ENCODE measurements around the gene CYP27C1. TPM values are rescaled to one million over a fixed set of nuclear protein-coding genes. Genes with fewer than 3 reads are reported as not detected.

The CYP27C1 gene
- total RNA-seq, 1 donor from 2014 or later: 2.4 TPM

DNA sequence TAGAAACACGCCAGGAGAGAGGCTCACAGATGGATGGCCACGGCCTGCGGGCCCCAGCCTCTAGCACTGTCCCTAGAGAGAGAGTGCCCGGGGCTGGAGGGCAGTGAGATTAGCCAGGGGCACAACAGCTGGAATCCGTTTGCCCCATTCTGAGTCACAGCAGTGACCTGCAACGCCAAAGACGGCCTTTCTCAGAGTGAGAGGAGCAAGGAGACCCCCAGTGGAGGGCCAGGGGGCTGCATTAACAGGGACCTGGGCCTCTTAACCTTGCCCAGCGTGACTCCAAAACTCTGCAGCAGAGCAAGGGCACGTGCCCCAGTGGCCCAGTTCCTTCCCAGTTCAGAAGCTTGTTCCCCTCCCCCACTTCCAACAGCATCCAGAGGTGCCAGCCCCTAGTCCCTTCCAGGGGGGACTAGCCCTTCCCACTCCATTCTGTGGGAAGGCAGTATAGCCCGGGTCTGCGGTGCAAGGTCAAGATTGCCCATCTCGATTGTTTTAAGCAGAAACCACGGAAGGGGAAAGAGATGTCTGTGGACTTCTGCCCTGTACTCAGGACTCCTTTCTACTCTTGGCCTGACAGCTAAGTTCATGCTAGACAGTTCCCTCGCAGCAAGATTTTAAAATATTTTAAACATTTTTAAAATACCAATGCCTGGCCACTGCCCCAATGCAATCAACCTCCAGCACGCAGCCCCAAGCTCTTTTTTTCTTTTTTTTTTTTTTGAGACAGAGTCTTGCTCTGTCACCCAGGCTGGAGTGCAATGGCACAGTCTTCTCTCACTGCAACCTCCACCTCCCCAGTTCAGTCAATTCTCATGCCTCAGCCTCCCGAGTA, 62.2 kb downstream of the CYP27C1 start:
- DNase-seq (ENCODE audit: low spot score in 2 of 2) (no peak), FAIRE-seq (no peak)

DNA sequence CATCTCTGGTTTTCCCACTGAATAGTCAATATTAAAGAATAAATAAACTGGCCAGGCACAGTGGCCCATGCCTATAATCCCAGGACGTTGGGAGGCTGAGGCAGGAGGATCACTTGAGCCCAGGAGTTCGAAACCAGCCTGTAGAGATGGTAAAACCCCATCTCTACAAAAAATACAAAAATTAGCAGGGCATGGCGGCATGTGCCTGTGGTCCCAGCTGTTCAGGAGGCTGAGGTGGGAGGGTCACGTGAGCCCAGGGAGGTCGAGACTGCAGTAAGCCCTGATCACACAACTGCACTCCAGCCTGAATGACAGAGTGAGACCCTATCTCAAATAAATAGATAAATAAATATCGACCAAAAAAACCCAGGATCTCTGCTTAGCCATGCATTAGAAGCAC, 63.0 kb downstream of the CYP27C1 start:
- no peak for DNase-seq (ENCODE audit: low spot score in 2 of 2)
- no peak for FAIRE-seq

DNA sequence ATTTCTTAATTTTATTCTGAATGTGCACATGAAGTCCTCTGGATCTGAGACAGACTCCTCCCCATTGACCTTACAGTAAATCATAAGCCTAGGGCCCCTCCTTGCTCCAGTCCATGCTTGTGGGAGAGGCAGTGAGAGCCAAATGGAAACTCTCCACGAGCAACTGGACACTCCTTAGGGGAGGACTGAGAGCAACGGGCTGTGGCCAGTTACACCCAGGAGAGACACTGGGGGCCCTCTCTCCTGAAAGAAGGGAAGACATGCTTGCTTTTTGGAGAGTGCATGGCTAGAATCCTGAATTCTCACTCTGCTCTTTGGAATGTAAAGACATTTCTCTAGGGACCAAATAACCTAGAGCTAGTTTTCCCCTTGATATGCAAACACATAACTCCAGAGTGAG, 64.2 kb downstream of the CYP27C1 start:
- DNase-seq (ENCODE audit: low spot score in 2 of 2) (no peak), FAIRE-seq (no peak)

DNA sequence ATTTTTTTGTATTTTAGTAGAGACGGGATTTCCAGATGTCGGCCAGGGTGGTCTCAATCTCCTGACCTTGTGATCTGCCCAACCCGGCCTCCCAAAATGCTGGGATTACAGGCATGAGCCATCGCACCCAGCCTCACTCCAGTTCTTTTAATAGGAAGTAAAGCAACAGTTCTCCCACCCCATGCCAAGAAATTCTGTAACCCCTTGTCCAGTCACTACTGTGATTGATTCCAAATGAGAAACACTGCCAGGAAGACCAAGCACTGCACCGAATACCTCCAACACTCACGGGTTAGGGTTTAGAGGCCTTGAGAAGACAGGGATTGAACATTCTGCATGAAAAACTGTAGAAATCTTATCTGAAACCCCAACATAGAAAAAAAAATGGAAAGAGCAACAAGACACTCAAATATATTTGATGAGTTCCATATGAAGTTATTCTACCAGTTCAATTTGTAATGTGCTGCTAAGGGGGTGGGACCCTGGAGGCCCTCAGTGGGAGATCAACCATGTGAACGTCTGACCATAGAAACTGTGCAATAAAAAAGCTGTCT, 65.0 kb downstream of the CYP27C1 start:
- FAIRE-seq: no peak
- DNase-seq (ENCODE audit: low spot score in 2 of 2): no peak

DNA sequence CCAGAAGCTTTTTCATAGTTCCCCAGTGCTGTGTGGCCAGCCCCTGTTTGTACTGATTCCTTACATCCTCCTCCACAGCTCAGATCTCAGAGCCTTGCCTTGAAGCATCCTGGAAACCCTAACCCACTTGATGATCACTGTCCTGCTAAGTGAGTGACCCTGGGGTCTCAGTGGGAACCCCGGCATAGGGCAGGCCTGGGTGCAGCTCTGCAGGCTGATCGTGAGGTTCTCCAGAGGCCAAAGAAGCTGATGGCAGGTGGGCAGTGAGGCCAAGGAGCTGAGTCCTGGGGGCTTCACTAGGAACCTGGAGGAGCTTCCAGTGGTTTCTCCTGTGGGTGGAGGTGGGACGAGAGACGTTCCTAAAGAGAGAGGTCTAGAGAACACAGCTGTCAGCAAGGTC, 65.7 kb downstream of the CYP27C1 start:
- DNase-seq (ENCODE audit: low spot score in 2 of 2) (no peak), FAIRE-seq (no peak)

DNA sequence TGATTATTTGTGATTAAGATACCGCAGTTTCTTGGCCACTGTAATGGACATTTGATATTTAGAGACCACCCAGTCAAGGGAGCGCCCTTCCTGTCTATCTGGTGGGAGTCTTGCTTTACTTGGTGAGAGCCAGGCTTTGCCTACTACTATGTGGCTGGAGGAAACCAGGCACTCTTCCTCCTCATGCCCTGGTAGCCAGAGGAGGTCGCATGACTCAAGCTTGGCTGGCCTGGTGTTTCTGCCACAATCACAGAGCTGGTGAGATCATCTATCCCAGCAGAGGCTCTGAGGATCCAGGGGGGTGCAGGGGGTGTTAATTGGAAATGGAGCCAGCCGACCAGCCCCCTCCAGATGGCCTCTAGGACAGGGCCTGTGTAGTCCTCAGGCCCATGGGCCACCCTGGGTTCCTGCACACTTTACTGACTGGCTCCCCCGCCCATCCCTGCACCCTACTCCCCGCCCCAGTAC, 66.4 kb downstream of the CYP27C1 start:
- no peak for DNase-seq (ENCODE audit: low spot score in 2 of 2)

DNA sequence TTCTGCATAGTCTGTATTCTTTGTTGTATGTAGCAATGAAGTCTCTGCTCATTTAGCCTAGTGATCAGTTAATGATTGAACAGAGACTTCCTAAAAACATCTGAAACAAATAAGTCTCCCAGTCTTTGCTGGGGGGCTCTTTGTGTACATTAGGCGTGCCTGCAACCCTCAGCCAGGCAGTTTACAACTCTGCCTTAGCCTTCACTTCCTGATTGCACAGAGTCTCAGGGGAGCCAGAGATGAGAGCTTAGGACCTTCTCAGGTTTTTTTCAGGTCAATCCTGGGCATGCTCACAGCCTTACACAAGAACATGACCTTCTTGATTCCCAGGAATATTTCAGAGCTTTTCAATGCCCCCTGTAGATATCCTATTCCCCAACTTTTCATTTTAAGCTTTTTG, 69.1 kb downstream of the CYP27C1 start:
- FAIRE-seq (no peak), DNase-seq (ENCODE audit: low spot score in 2 of 2) (no peak)

More for the DNA sequence above, 66.4 kb downstream of the CYP27C1 start:
- FAIRE-seq: no peak

DNA sequence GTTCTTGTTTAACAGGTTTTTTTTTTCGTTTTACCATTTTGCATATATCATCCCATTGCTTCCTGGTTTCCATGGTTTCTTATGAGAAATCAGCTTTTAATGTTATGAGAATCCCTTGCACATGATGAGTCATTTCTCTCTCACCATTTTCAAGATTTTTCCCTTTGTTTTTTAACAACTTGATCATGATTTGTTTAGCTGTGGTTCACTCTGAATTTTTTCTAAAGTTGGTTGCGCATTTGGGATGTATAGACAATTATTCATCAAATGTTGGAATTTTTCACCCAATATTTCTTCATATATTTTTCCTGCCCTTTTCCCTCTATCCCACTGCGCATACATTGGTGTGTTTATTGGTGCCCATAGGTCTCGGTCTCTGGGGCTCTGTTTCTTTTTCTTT, 70.7 kb downstream of the CYP27C1 start:
- no peak for DNase-seq (ENCODE audit: low spot score in 2 of 2)
- FAIRE-seq: no peak

DNA sequence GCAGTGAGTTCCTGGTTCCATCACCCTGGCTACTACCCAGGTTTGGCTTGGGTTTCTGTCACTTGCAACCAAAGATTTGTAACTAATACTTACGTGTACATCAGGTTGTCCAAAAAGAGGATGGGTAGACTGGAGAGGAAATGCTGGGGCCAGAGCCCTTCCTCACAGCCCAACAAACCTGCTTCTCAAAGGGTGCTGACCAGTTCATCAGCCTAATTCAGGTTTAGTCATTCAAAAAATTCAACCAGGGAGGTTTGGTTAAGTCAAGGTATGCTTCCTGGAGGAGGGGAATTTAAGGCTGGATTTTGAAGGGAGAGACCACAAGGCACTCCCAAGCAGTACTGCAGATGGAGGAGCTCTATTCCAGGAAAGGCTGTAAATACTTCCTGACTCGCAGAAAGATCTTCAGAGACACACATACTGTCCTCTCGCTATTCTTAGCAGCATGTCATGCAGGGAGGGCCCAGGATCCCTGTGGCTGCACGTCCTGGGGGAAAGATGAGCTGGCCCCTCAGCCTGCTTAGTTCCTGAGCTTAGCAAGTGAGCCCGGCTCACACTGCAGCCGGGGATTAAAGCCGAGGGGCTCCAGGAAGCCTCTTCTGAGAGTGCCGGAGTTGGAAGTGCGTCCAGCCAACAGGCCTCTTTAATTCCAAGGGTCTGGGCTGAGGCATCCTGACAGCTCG, 73.1 kb downstream of the CYP27C1 start:
- FAIRE-seq (no peak), DNase-seq (ENCODE audit: low spot score in 2 of 2) (no peak)

DNA sequence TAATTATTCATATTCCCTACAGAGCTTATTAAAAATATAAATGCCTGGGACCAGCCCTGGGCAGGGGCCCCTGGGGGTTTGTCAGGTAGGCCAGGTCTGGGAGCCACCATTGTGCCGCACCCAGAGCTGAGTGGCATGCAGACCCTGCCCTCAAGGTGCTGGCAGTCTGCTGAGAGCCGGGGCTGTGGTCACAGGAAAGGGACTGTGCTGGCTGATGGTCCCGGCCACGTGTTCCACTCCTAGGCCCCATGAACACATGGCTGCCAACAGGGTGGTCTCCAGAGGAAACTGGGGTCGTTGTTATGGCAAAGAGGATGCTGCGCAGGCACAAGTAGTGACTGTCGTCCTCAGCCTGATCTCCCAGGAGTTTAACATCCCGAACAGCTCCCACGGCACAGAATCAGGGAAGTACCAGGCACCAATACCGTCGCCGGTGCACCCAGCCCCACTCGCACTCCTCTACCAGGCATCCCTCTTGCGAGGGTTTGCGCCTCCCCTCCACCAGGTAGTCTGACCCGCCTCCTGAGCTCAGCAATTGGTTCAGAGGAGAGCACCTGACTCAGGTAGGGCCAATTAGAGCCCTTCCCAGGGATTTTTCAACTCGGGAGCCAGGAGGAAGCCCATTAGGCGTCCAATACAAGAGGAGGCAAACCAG, 73.9 kb downstream of the CYP27C1 start:
- DNase-seq (ENCODE audit: low spot score in 2 of 2) (no peak), FAIRE-seq (no peak)

DNA sequence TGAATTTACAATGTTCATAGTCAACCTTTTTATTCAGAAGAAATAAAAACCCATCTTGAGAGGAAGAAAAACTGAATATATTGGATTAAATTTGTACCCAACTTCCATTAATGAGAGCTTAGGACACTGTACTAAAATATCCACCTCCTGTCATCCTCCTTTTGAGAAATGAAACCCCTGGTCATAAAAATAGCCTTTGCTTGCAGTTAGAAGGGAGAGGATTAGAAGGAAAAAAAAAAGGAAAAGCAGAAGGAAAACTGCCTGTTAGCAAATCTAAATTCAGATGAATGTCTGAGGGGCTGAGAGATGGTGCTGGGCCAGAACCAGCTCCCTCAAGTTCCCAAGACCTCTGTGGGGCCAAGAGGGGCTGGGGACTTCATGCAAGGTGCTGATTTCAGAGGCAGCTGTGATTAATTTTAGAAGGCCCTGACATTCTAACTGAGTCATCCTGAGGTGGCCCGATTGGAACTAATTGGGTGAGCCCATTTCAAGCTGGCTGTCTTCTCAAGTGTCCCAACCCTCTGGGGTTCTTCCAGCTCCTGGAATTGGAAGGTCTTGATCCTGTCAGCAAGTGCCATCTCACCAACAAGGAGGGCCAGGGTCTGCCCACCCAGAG, 74.7 kb downstream of the CYP27C1 start:
- DNase-seq (ENCODE audit: low spot score in 2 of 2): no peak
- FAIRE-seq: no peak

DNA sequence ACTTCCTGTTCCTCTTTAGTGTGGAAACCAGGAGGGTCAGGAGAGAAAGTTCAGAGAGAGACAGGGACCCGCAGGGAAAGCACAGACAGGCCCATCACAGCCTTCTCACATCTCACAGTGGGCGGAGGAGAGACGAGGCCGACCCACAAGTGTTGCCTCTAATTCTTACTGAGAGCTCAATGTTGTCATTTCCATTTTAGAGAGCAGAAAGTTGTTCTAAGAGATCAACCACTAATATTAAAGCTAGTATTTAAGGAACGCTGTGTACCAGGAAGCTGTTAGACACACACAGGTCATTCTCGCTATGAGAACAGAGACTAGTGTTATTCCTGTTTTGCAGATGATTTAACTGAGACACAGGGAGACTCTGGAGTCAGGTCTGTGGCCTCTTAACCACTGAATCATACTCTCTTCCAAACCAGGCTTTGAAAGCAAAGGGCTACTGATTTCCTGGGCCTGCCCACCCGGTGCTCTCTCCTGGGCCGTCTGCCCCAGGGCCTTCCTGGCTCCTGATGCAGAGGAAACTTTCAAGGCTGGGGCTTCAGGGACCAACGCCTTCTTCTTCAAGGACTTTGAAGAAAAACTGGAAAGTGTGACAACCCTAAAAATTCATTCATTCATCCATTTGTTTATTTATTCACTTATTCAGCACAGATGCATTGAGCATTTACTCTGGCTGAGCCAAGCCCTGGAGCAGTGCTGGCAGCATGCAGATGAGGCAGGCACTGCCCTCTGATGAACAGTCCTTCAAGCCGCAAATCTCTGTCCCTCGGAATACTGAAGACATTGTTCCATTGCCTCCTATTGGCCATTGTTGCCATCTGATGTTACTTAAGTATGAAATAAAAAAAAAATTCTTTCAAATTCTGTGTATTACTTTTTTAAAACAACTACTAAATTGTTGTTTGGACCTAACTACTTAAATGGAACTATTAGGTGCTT, 76.0 kb downstream of the CYP27C1 start:
- FAIRE-seq: peak; percentile 57

DNA sequence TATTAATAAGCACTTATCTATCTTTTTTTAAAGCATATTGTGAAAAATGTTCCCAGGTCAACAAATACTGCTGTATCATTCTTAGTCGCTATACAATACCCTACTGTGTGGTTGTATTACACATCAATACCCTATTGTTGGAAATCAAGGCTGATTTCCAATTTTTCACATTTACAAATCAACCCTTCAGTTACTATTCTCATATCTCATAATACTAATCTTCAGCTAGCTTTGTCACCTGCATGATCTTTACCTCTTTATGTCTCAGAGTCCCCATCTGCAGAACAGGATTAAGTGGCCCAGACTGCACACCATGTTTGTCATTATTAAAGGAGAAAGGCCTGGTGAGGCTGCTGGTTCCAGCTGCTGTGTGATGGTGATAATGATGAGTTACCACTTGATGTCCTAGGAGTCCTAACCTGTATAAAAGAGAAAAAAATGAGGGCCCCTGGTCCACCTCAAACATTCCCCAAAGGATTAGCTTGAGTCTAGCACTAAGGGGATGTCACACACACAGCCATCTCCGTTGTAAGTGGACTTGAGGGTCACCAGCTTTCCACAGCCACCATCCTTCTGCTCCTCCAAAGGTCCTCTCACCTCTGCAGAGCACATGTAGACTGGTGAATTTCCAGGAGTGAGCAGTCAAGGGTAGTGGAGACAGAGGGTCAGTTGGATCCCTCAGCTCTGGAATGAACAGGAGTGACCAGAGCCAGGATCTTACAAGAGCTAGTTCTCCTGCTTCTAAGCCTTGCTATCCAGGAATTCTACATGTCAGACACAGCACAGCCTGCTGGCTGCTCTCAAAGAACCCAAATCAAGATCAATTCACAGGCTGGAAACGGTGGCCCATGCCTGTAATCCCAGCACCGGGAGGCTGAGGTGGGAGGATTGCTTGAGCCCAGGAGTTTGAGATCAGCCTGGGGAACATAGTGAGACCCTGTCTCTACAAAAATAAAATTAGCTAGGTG, 77.2 kb downstream of the CYP27C1 start:
- FAIRE-seq: no peak
- DNase-seq (ENCODE audit: low spot score in 2 of 2): no peak

More for the DNA sequence above, 76.0 kb downstream of the CYP27C1 start:
- peak; percentile 49 to 62 for DNase-seq (ENCODE audit: low spot score in 2 of 2)

DNA sequence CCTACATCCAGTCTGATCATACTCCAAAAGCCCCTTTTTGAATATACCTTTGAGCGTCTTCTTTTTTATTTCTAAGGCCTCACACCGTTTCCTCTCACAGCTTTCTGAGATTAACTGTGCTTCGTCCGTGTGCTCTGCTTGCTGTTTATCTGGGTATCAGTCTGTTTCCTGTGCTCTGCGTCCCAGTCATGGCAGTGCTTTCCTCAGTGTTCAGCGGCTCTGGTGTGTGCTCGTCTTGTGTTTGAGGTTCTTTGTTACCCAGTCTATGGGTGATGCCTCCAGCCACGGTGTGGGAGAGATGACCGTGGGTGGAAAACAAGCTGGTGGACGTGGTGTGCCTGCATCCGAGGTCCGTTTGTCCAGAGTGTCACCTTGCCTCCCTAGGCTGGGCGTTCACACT, 79.6 kb downstream of the CYP27C1 start:
- FAIRE-seq (no peak), DNase-seq (ENCODE audit: low spot score in 2 of 2) (no peak)

DNA sequence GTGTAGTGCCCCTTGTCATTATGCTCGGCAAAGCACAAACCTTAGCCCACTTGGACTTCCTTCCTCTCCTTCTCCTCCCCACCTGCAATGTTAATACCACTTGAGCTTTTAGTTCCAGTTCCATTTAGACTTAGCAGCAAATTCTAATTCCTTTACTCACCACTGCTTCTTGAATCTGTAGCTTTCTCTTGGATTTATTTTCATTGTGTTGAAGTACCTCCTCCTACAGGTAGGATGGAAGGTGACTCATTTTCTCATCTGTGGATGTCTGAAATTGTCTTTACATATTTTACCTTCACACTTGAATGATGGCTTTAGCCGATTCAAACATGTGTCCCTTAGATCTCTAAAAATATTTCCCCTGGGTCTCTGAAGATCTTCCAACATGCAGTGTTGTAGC, 80.3 kb downstream of the CYP27C1 start:
- no peak for DNase-seq (ENCODE audit: low spot score in 2 of 2)
- FAIRE-seq: no peak

DNA sequence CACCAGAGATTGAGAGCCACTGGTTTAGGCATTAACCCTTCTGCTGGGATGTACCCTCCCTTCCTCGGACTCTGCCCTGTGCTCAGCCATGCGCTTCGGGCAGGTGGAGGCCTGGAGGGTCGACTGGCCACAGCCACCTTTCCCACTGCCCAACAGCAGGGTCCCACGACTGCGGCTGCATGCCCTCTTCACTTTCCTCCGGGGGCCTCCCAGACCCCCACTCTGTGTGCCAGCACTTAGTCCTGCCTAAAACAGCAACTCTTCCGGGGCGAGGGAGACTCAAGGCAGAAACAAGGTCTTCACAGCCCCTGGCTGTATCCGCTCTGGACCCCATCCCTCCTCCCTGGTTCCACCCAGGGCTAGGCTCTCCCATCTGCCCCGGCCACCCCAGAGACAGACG, 81.8 kb downstream of the CYP27C1 start:
- no peak for DNase-seq (ENCODE audit: low spot score in 2 of 2)

DNA sequence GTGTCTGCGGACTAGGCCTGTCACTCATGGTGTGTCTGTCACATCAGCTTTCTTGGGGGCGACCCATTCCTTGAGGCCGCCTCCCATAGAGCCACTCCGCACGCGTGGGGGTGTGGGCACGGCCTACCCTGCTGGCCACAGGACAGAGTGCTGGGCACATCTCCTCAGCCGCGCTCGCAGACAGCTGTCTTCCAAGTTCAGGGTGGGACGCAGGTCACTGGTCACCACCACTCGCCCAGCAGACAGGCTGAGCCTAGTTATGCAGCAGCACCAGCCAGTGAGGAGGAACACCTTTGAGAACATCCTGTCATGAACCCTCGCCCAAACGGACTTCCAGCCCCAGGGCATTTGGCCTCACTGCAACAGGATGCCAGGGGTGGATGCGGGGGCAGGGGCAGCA, 82.4 kb downstream of the CYP27C1 start:
- no peak for FAIRE-seq
- no peak for DNase-seq (ENCODE audit: low spot score in 2 of 2)

More for the DNA sequence above, 81.8 kb downstream of the CYP27C1 start:
- no peak for FAIRE-seq

DNA sequence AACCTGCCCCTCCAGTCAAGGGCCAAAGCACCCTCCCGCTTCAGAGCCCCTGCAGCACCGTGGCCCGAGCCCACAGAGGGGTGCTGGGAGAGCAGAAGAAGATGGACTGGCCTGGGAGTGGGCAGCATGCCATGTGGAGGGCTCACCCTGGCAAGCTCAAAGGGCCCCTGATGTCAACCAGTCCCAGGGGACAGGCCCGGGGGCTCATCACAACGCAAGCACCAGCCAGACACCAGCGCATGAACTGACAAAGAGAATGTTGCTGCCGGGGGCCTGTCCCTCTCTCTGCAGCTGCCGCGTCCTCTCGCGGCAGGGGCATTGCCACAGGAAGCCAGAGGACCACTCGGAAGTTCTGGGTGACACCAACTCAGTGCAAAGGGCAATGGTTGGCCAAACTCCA, 82.9 kb downstream of the CYP27C1 start:
- FAIRE-seq (no peak), DNase-seq (ENCODE audit: low spot score in 2 of 2) (no peak)

All from frontal cortex (tissue), 4 donors.